ENCODE data around the gene SLC22A3.

SLC22A3 gene

GRCh38 chr6:160349814-160350350 is 1.7 kb downstream of the SLC22A3 start:
- Mint-ChIP-seq H3K9me3 (no peaks in the 10 kb centered on the region), H3K4me1 (peaks cover 15% of the 10 kb centered on the region), H3K27me3 (ENCODE audit: low read depth, poor library complexity) (peaks cover 88% of the 10 kb centered on the region), H3K4me3 (peak overlapping the region; percentile 82), H3K27ac (no peak overlapping the region), H3K36me3 (ENCODE audit: low read depth) (no peaks in the 10 kb centered on the region)
- no peak for DNase-seq
- no peak for TF ChIP-seq CTCF (IDR thresholded peaks at IDR 0.05)

DNA sequence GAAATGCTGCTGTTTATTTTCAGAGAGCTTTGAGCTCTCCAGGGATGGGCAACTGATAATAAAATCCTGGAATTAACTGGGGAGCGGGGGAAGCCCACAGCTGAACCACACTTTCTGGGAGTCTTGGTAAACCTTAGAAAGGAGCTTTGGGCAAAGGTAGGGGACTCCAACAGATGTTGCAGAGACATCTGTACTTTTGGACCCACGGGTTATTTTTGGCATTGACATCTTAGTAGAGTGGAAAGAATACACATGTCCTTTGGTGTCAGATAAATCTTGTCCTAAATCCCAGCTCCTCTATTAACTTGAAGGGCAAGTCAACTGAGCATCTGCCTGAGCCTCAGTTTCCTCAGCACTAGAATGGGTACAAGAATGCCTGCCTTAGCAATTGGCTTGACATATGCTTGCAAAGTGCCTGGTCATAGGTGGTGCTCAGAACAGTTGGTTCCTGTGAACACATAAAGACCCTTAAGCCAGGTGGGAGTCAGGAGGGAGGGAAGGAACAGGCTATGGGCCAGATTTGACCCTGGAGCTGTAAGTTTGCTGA is 5.8 kb downstream of the SLC22A3 start:
- Mint-ChIP-seq H3K36me3 (ENCODE audit: low read depth) (no peaks in the 10 kb centered on the region), H3K27ac (no peak overlapping the region), H3K27me3 (ENCODE audit: low read depth, poor library complexity) (peaks cover 64% of the 10 kb centered on the region), H3K4me1 (peaks cover 12% of the 10 kb centered on the region), H3K9me3 (no peaks in the 10 kb centered on the region), H3K4me3 (no peak overlapping the region)
- DNase-seq: no peak
- no peak for TF ChIP-seq CTCF (IDR thresholded peaks at IDR 0.05)

- Mint-ChIP-seq H3K4me3 (no peak overlapping the region), H3K27me3 (ENCODE audit: low read depth, poor library complexity) (peaks cover 54% of the 10 kb centered on the region), H3K4me1 (peaks cover 2% of the 10 kb centered on the region)
These were observed 6.8 kb downstream of the SLC22A3 start for GRCh38 chr6:160355001-160355400.

DNA sequence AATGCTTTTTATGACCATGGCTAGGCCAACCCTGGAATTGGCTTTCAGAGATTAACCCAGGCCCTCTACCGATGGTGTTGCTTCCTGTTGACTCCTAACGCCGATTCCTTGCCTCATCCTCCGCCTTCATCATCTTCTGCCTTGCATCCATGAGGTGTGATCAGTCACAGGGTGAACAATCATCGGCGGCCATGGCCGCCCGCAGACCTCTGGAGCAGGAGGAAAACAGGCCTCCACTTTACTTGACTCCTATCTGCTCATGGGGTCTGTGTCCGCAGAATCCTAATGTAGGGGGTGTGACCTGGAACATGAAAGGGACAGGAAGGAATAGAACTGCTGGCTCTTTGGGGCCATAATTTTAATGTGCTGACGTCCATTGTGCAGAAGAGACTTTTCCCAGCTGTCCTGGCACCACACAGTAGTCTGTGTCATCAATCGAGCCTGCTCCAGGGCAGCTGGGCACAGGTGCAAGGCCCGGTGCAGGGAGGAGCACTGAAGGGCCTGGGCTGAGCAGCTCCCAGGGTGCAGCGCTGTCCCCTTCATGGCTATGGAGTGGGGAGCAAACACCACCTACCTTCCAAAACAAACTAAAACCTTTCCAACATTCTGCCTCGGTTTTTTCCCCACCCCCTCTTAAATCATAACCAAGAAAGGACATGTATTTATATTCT is 8.0 kb downstream of the SLC22A3 start:
- H3K4me3 Mint-ChIP-seq: no peak overlapping the region
- H3K27ac Mint-ChIP-seq: no peak overlapping the region
- no peaks in the 10 kb centered on the region for H3K36me3 Mint-ChIP-seq (ENCODE audit: low read depth)
- no peak for TF ChIP-seq CTCF (IDR thresholded peaks at IDR 0.05)
- H3K27me3 Mint-ChIP-seq (ENCODE audit: low read depth, poor library complexity): peaks cover 47% of the 10 kb centered on the region
- DNase-seq: no peak
- H3K4me1 Mint-ChIP-seq: no peaks in the 10 kb centered on the region
- H3K9me3 Mint-ChIP-seq: no peaks in the 10 kb centered on the region

More at GRCh38 chr6:160355001-160355400, 6.8 kb downstream of the SLC22A3 start:
- H3K9me3 Mint-ChIP-seq: no peaks in the 10 kb centered on the region
- TF ChIP-seq CTCF (IDR thresholded peaks at IDR 0.05): no peak
- H3K27ac Mint-ChIP-seq: no peak overlapping the region
- H3K36me3 Mint-ChIP-seq (ENCODE audit: low read depth): no peaks in the 10 kb centered on the region
- DNase-seq: no peak

- Mint-ChIP-seq H3K4me1 (no peaks in the 10 kb centered on the region), H3K27ac (no peak overlapping the region), H3K9me3 (no peaks in the 10 kb centered on the region), H3K36me3 (ENCODE audit: low read depth) (no peaks in the 10 kb centered on the region), H3K27me3 (ENCODE audit: low read depth, poor library complexity) (peaks cover 42% of the 10 kb centered on the region), H3K4me3 (no peak overlapping the region)
- no peak for DNase-seq
- TF ChIP-seq CTCF (IDR thresholded peaks at IDR 0.05): no peak
These were observed 8.9 kb downstream of the SLC22A3 start for GRCh38 chr6:160357088-160357487.

All from nephron progenitor cell (in vitro differentiated cells).